HEK293 (cell line): ENCODE results near the gene OCRL.

Experiments used
- BCL11A ChIP-seq: fragments of 450-650 bp; formaldehyde crosslinking; IDR thresholded peaks from 2 replicates; pipeline ENCODE4 v1.5.1; 2016; ENCODE audit warnings: low read depth, missing biosample characterization, missing genetic modification characterization
- CTCF ChIP-seq: fragments of 450-650 bp; formaldehyde crosslinking; IDR thresholded peaks from 2 replicates; pipeline ENCODE4 v1.5.1; 2016; ENCODE audit warnings: missing biosample characterization, missing genetic modification characterization
- REPIN1 ChIP-seq: fragments of 450-650 bp; formaldehyde crosslinking; IDR thresholded peaks from 2 replicates; pipeline ENCODE4 v1.5.1; 2017; ENCODE audit warnings: missing biosample characterization, missing genetic modification characterization, low read depth
- ZBTB1 ChIP-seq: fragments of 450-650 bp; formaldehyde crosslinking; IDR thresholded peaks from 2 replicates; pipeline ENCODE4 v1.5.1; 2016; ENCODE audit warnings: missing biosample characterization, missing genetic modification characterization
- ZNF140 ChIP-seq: fragments of 450-650 bp; formaldehyde crosslinking; IDR thresholded peaks from 2 replicates; pipeline ENCODE4 v1.5.1; 2016; ENCODE audit warnings: missing biosample characterization, missing genetic modification characterization
- ZNF19 ChIP-seq: fragments of 450-650 bp; formaldehyde crosslinking; IDR thresholded peaks from 2 replicates; pipeline ENCODE4; 2016; ENCODE audit warnings: missing biosample characterization, missing genetic modification characterization, low read depth
- ZNF223 ChIP-seq: fragments of 450-650 bp; formaldehyde crosslinking; IDR thresholded peaks from 2 replicates; pipeline ENCODE4 v1.5.1; 2016; ENCODE audit warnings: missing biosample characterization, missing genetic modification characterization

- TF ChIP-seq ZNF19 (tag by site-specific recombination) (no peak), BCL11A (tag by site-specific recombination) (no peak), ZBTB1 (tag by site-specific recombination) (no peak), CTCF (tag by site-specific recombination) (peak; percentile 76), REPIN1 (tag by site-specific recombination) (no peak), ZNF140 (tag by site-specific recombination) (no peak), ZNF223 (tag by site-specific recombination) (no peak)
Observed at GRCh38 chrX:129606918-129607317, 66.9 kb downstream of the OCRL start.
